K562 (cell line): ENCODE results near the gene DBX2. TPM values are rescaled to one million over a fixed set of nuclear protein-coding genes. Genes with fewer than 3 reads are reported as not detected.

Experiments
- ATAC-seq: fragments of 200-7000 bp; cut with Tn5 transposase; 3 replicates; pipeline ENCODE4 v1.9.1; 2020; ENCODE audit warnings: moderate library complexity
- BruUV-seq: library from RNA; stranded (reverse); fragments of 400-500 nt; replicated peaks from 2 replicates; lab custom pipeline; 2021; lab: Mats Ljungman, UMichigan
- CTCF ChIA-PET: fragments of 300-600 bp; formaldehyde crosslinking; extraction: SDS; loops from one replicate; lab custom pipeline; 2021; ENCODE audit warnings: low intra/inter-chr PET ratio; lab: Yijun Ruan, JAX
- POLR2A ChIA-PET: fragments of 300-600, 350-650 bp; sonication (Branson Sonifier 250); formaldehyde crosslinking; extraction: SDS; loops from one replicate; lab custom pipeline; 2021; ENCODE audit warnings: antibody characterized with exemption, inconsistent platforms; lab: Yijun Ruan, JAX
- DNase-seq, 4 experiments: peaks; one replicate each; pipeline versions ENCODE4 v3.0.0 to v3.0.0-alpha.2; 2011 to 2018; ENCODE audit warnings: low spot score in 3 of 4, mixed read lengths in 3 of 4; ENCODE audit errors: extremely low read depth in 1 of 4
- FAIRE-seq: peaks from 2 replicates; lab custom pipeline; 2011; peaks lifted over from hg19 to GRCh38; lab: Jason Lieb, UNC
- H2AFZ ChIP-seq: 2 replicates; pipeline ENCODE4 v1.6.0; 2011; ENCODE audit warnings: low read depth, low read length, control low read depth, inconsistent platforms
- H3K27ac ChIP-seq: fragments of 200-600 bp; 3 replicates; pipeline ENCODE4 v1.8.0; 2011; ENCODE audit warnings: low read depth, mild to moderate bottlenecking, control low read depth, inconsistent platforms, low read length, moderate library complexity, mixed read lengths; ENCODE audit errors: extremely low read depth
- H3K27me3 ChIP-seq, 2 experiments: fragments of 300-600 bp in 1 of 2; 2 replicates in 1 of 2; 3 replicates in 1 of 2; pipeline versions ENCODE4 v1.6.0 to v1.8.0; 2011; ENCODE audit warnings: inconsistent platforms in 2 of 2, low read length in 2 of 2, mild to moderate bottlenecking in 1 of 2, mixed read lengths in 1 of 2, moderate library complexity in 1 of 2; ENCODE audit not compliant: control insufficient read depth in 2 of 2, insufficient read depth in 2 of 2
- H3K36me3 ChIP-seq: fragments of 300-600 bp; 3 replicates; pipeline ENCODE4 v1.8.0; 2011; ENCODE audit warnings: mild to moderate bottlenecking, low read length, inconsistent platforms; ENCODE audit not compliant: control insufficient read depth, insufficient read depth
- H3K4me1 ChIP-seq, 2 experiments: fragments of 200-600 bp in 1 of 2; replicated peaks in 1 of 2; 2 replicates in 1 of 2; 3 replicates in 1 of 2; pipeline versions ENCODE4 v1.5.1 to v1.8.0; 2011; ENCODE audit warnings: inconsistent platforms in 2 of 2, low read length in 2 of 2, mild to moderate bottlenecking in 1 of 2, mixed read lengths in 1 of 2, moderate library complexity in 1 of 2; ENCODE audit not compliant: control insufficient read depth in 2 of 2, insufficient read depth in 2 of 2
- H3K4me2 ChIP-seq: 2 replicates; pipeline ENCODE4 v1.6.1; 2011; ENCODE audit warnings: low read length, control low read depth, inconsistent platforms, mixed read lengths; ENCODE audit not compliant: insufficient read depth
- H3K4me3 ChIP-seq: fragments of 200-600 bp; sonication (generic), shearing (Covaris generic); 2 replicates; pipeline ENCODE4 v1.5.1; 2016; ENCODE audit warnings: control low read depth, inconsistent platforms
- H3K79me2 ChIP-seq: fragments of 200-600 bp; 3 replicates; pipeline ENCODE4 v1.8.0; 2011; ENCODE audit warnings: low read length, inconsistent platforms; ENCODE audit not compliant: control insufficient read depth, insufficient read depth
- H3K9ac ChIP-seq, 2 experiments: 2 replicates each; pipeline versions ENCODE4 v1.6.0 to v1.6.1; 2011; ENCODE audit warnings: low read depth in 2 of 2, low read length in 2 of 2, control low read depth in 1 of 2, inconsistent platforms in 1 of 2, mild to moderate bottlenecking in 1 of 2, mixed read lengths in 1 of 2; ENCODE audit not compliant: insufficient read depth in 1 of 2
- H3K9me1 ChIP-seq: one replicate; pipeline ENCODE4 v1.6.0; 2011; ENCODE audit warnings: inconsistent platforms, mild to moderate bottlenecking, low read length, moderate library complexity; ENCODE audit not compliant: control insufficient read depth, insufficient read depth
- H3K9me3 ChIP-seq: replicated peaks from 2 replicates; pipeline ENCODE4 v1.5.1; 2011; ENCODE audit warnings: low read depth, low read length, inconsistent platforms; ENCODE audit not compliant: control insufficient read depth, insufficient read depth
- H4K20me1 ChIP-seq: replicated peaks from 2 replicates; pipeline ENCODE4 v1.6.1; 2011; ENCODE audit warnings: low read length, inconsistent platforms, mixed read lengths; ENCODE audit not compliant: control insufficient read depth, insufficient read depth
- ARNT ChIP-seq, 2 experiments: fragments of 450-650 bp; IDR thresholded peaks; 2 replicates each; pipeline ENCODE4 v1.6.1; 2016; ENCODE audit warnings: mild to moderate bottlenecking in 1 of 2
- CBX2 ChIP-seq: fragments of 200-600 bp; sonication (generic); IDR thresholded peaks from one replicate; pipeline ENCODE4 v1.6.1; 2012; ENCODE audit warnings: mild to moderate bottlenecking, low read length, inconsistent platforms; ENCODE audit not compliant: insufficient read depth, poor library complexity, severe bottlenecking
- CBX3 ChIP-seq, 2 experiments: IDR thresholded peaks; 1 replicate in 1 of 2; 2 replicates in 1 of 2; pipeline ENCODE4 v1.6.1; 2012; ENCODE audit warnings: inconsistent platforms in 2 of 2, low read length in 2 of 2, borderline replicate concordance in 1 of 2, control low read depth in 1 of 2
- MED1 ChIP-seq: sonication (generic); formaldehyde crosslinking; IDR thresholded peaks from 2 replicates; pipeline ENCODE4 v1.8.1; 2023; ENCODE audit warnings: missing genetic modification reagents, borderline replicate concordance
- MEIS2 ChIP-seq: fragments of 450-650 bp; IDR thresholded peaks from 2 replicates; pipeline ENCODE4 v1.6.1; 2014; ENCODE audit warnings: mild to moderate bottlenecking; ENCODE audit not compliant: partially characterized antibody
- NRF1 ChIP-seq, 2 experiments: fragments of 450-650 bp; IDR thresholded peaks in 1 of 2; conservative IDR thresholded peaks in 1 of 2; 2 replicates each; pipeline ENCODE4 v1.6.1; 2014; ENCODE audit warnings: mild to moderate bottlenecking in 2 of 2
- SP1 ChIP-seq: sonication (generic); formaldehyde crosslinking; IDR thresholded peaks from 2 replicates; pipeline ENCODE4 v1.8.1; 2022; ENCODE audit warnings: mild to moderate bottlenecking, missing genetic modification reagents
- THAP7 ChIP-seq: fragments of 250-450 bp; sonication (Bioruptor Pico); IDR thresholded peaks from 2 replicates; pipeline ENCODE4 v1.5.0; 2021
- ZBTB5 ChIP-seq: fragments of 450-650 bp; IDR thresholded peaks from 2 replicates; pipeline ENCODE4 v1.6.1; 2017; ENCODE audit warnings: antibody characterized with exemption
- ZNF124 ChIP-seq: sonication (generic); formaldehyde crosslinking; IDR thresholded peaks from 2 replicates; pipeline ENCODE4 v1.8.1; 2022; ENCODE audit warnings: missing genetic modification reagents
- ZNF740 ChIP-seq, 3 experiments: fragments of 200-800 bp in 1 of 3; sonication (Bioruptor generic) in 1 of 3; sonication (generic) in 1 of 3; formaldehyde crosslinking in 1 of 3; IDR thresholded peaks; 2 replicates each; pipeline versions ENCODE4 v1.6.1 to v1.8.0; 2016 to 2022; ENCODE audit warnings: mild to moderate bottlenecking in 2 of 3, missing compliant biosample characterization in 2 of 3, missing genetic modification characterization in 2 of 3, missing genetic modification reagents in 1 of 3
- WGBS: fragments of 100-300 bp; shearing (Covaris generic); methylation state at CpG from one replicate; pipeline ENCODE4 v1.1.6; 2016; ENCODE audit warnings: low coverage, mixed read lengths; ENCODE audit not compliant: insufficient coverage; ENCODE audit errors: missing lambda C conversion rate; 5-methylcytosine and 5-hydroxymethylcytosine counted together
- in situ Hi-C: fragments of 300-500 bp; cut with MboI; formaldehyde crosslinking; loops from 4 replicates; pipeline ENCODE4 v1.15.0; 2018; ENCODE audit warnings: inconsistent platforms, mixed read lengths
- intact Hi-C: fragments of 100-400 bp; cut with micrococcal nuclease; formaldehyde crosslinking; loops from 2 replicates; pipeline ENCODE4 v1.14.2; 2022
- polyA plus RNA-seq, 8 experiments: library from polyadenylated mRNA; depleted of rRNA in 4 of 8; stranded (reverse) in 5 of 8; unstranded in 3 of 8; fragments of >200 nt; fragmentation: Nextera tagmentation in 2 of 8; fragmentation: Illumina TruSeq in 1 of 8; extraction: Ambion mirVana in 2 of 8; extraction: Trizol in 1 of 8; gene quantifications; 2 replicates each; pipeline versions ENCODE4 v1.2.1 to v1.2.3, GENCODE V29; 2011 to 2014; ENCODE audit warnings: inconsistent platforms in 1 of 8, missing spikeins in 1 of 8
- total RNA-seq, 7 experiments: library from RNA; depleted of rRNA in 6 of 7; stranded (reverse); fragments of >200 nt in 6 of 7; fragmentation: Illumina TruSeq in 2 of 7; extraction: Trizol in 2 of 7; gene quantifications; 2 replicates each; pipeline versions ENCODE4 v1.2.1 to v1.2.3, GENCODE V29; 2011 to 2021; ENCODE audit warnings: low replicate concordance in 1 of 7
- TF ChIP-seq, protein P1 (sequence below): sonication (generic); formaldehyde crosslinking; IDR thresholded peaks from 2 replicates; pipeline ENCODE4 v1.8.1; 2023; ENCODE audit warnings: missing genetic modification reagents, mild to moderate bottlenecking, borderline replicate concordance

DBX2 gene
- total and polyA plus RNA-seq, 9 of the 15 experiments (the other 6 are each of a cell fraction or from before 2014, with no cell fraction given) = not detected

- TF ChIP-seq ZNF740 (CRISPR knock-in tag; IDR thresholded peaks at IDR 0.05) (no peak), ZNF740 (tag; IDR thresholded peaks at IDR 0.05) (no peak), MEIS2 (no peak), ZBTB5 (no peak), MED1 (CRISPR knock-in tag) (no peak), CBX2 (no peak)
Measured at GRCh38 chr12:45077251-45077650, 26.4 kb upstream of the DBX2 start (continued).

GRCh38 chr12:45076417-45077026 lies 25.6 kb upstream of the DBX2 start:
- 0% methylated on average over 3 of the region's 3 CpGs for WGBS
- ChIA-PET CTCF (no interaction called here), POLR2A (no interaction called here)
- Histone ChIP-seq H3K4me1 (no peaks in the 10 kb centered on the region), H2AFZ (no peak overlapping the region), H3K79me2 (no peaks in the 10 kb centered on the region), H3K27ac (no peak overlapping the region), H4K20me1 (no peaks in the 10 kb centered on the region), H3K9me1 (no peaks in the 10 kb centered on the region), H3K9ac (no peak overlapping the region), H3K36me3 (no peaks in the 10 kb centered on the region), H3K4me2 (no peak overlapping the region), H3K9me3 (no peaks in the 10 kb centered on the region), H3K27me3 (no peaks in the 10 kb centered on the region; a peak in 1 of 5 replicates), H3K4me3 (no peak overlapping the region)
- DNase-seq (no peak), ATAC-seq (no peak), FAIRE-seq (no peak)
- in situ Hi-C loops (no loop called here), intact Hi-C loops (no loop called here)
- no TSS peak for BruUV-seq
- TF ChIP-seq THAP7 (CRISPR knock-in tag) (no peak), CBX3 (IDR thresholded peaks at IDR 0.05; ENCODE audit: borderline replicate concordance in 1 of 2, low read length in 2 of 2) (no peak), ZNF124 (no peak), SP1 (CRISPR knock-in tag) (no peak), ARNT (IDR thresholded peaks at IDR 0.05) (no peak), NRF1 (conservative IDR thresholded peaks at IDR 0.05 in 1 of 2, IDR thresholded peaks at IDR 0.05 in 1 of 2) (no peak)
- TF ChIP-seq, protein P1, sequence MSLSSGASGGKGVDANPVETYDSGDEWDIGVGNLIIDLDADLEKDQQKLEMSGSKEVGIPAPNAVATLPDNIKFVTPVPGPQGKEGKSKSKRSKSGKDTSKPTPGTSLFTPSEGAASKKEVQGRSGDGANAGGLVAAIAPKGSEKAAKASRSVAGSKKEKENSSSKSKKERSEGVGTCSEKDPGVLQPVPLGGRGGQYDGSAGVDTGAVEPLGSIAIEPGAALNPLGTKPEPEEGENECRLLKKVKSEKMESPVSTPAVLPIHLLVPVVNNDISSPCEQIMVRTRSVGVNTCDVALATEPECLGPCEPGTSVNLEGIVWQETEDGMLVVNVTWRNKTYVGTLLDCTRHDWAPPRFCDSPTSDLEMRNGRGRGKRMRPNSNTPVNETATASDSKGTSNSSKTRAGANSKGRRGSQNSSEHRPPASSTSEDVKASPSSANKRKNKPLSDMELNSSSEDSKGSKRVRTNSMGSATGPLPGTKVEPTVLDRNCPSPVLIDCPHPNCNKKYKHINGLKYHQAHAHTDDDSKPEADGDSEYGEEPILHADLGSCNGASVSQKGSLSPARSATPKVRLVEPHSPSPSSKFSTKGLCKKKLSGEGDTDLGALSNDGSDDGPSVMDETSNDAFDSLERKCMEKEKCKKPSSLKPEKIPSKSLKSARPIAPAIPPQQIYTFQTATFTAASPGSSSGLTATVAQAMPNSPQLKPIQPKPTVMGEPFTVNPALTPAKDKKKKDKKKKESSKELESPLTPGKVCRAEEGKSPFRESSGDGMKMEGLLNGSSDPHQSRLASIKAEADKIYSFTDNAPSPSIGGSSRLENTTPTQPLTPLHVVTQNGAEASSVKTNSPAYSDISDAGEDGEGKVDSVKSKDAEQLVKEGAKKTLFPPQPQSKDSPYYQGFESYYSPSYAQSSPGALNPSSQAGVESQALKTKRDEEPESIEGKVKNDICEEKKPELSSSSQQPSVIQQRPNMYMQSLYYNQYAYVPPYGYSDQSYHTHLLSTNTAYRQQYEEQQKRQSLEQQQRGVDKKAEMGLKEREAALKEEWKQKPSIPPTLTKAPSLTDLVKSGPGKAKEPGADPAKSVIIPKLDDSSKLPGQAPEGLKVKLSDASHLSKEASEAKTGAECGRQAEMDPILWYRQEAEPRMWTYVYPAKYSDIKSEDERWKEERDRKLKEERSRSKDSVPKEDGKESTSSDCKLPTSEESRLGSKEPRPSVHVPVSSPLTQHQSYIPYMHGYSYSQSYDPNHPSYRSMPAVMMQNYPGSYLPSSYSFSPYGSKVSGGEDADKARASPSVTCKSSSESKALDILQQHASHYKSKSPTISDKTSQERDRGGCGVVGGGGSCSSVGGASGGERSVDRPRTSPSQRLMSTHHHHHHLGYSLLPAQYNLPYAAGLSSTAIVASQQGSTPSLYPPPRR (CRISPR knock-in tag) = no peak
